NCI-H2171 (cell line): ENCODE data around the gene MYL10.
"Not testable (repeated sequence)": the region's sequence is repeated elsewhere in the genome, so short reads cannot be mapped to it uniquely, and the experiment has no call there.

ENCODE experiments used
- DNase-seq: peaks from one replicate; lab custom pipeline; 2025; lab: John Stamatoyannopoulos, UW

The MYL10 gene

GRCh38 chr7:101618916-101619315 lies 10.2 kb downstream of the MYL10 start:
- no peak for DNase-seq

- DNase-seq = no peak
These were observed 10.8 kb downstream of the MYL10 start for GRCh38 chr7:101618207-101618839.

- no peak for DNase-seq
These were observed 11.5 kb downstream of the MYL10 start for GRCh38 chr7:101617451-101618206.

DNA sequence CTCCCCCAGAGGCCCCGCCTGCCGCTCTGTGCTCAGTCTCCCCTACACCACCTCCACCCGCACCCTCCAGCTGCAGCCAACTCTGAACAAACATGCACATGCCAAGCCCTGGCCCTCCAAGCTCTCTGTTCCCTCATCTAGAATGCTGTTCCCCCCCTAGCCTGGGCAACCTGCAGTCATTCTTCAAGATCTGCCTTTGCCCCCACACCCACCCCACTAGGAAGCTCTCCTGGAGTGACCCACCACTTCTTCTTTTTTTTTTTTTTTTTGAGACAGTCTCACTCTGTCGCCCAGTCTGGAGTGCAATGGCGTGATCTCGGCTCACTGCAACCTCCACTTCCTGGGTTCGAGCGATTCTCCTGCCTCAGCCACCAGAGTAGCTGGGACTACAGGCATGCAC lies 13.7 kb downstream of the MYL10 start:
- DNase-seq = no peak

DNA sequence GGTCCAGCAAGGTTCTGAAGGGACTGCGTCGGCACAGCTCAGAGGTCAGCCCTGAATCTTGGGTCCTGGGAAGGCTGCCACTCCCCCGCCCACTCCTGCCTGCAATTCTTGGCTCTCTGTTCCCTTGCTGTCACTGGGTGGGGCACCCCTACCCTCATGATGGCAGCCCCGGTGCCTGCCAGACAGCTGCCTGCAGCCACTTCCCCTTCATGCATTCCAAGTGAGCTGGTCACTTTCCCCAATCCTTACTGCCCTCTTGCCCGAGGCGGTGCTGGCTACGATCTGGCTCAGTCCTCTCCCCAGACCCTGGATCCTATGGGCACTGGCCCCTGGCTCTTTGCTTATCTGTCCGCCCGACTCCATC lies 14.2 kb downstream of the MYL10 start:
- DNase-seq = no peak

DNA sequence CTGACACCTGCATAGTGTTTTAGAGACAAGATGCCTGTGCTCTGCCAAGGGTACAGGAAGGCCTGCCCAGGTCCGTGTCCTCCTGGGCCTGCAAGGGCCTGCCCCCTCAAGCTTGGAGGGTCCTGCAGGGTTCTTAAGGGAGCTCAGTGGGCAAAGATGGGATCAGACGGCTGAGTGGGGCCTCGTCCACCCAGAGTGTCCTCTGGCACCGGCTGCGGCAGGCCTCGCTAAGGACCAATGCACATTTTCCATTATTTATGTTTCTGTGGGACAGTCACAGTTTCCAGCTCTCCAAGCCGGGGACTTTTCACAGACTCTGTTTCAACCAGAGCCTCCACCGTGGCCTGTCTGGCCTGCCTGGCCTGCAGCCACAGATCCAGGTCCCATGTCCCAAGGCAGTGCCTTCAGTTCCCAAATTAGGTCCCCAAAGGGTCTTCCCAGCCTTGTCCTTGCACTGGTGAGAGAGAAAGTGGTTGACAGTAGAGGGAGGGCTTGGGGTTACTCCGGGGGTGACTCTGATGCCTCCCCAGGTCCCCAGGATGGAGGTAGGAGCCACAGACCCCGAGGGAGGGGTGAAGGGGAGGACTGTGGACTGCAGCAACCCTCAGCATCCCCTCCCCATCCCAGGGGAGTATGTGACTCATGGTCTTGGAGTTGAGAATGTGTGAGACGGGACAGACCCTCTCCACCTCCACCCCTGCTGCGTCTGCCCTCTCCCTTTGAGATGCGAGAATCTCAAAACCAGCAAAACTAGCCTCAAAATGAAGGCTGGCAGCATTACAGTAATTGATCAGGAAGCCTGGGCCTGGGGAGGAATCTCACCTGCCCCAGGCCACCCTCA lies 14.8 kb downstream of the MYL10 start:
- DNase-seq = no peak

- DNase-seq = no peak
These were observed 16.1 kb downstream of the MYL10 start for GRCh38 chr7:101612885-101613515.

DNA sequence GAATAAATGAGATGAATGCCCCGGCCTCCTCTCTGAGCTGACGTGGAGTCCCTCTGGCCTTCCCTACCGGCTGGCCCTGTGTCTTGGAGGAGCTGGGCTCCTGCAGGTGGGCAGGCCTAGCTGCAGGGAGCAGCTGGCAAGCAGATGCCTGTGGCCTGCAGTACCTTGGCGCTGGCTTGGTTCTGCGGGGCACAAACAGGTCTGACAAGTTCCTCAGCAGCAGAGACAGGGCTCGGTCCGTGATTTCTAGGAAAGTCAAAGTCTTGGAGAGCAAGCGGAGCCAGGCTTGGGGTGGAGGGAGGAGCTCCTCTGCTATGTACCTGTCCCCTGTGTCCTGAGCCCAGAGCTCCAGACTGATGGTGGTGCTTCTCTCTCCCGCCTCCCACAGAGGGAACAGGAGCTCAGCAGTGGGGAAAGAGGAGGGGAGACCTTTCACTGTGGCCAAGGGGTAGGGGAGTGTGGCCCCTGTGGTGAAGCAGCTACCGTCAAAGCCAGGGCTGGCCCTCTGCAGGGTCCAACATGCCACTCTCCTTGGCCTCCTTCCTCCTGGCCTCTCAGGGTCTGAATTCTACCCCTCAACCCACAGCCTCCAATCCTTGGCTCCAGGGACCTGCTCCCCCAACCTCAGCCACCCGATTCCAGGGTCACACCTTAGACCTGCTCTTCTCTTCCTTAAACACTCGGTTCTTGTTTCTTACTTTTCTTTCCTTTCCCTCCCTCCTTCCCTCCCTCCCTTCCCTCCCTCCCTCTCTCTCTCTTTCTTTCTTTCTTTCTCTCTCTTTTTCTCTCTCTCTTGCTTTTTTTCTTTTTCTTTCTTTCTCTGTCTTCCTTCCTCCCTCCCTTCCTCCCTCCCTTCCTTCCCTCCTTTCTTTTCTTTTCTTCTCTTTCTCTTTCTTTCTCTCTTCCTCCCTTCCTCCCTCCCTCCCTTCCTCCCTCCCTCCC lies 20.1 kb downstream of the MYL10 start:
- DNase-seq = no peak

DNA sequence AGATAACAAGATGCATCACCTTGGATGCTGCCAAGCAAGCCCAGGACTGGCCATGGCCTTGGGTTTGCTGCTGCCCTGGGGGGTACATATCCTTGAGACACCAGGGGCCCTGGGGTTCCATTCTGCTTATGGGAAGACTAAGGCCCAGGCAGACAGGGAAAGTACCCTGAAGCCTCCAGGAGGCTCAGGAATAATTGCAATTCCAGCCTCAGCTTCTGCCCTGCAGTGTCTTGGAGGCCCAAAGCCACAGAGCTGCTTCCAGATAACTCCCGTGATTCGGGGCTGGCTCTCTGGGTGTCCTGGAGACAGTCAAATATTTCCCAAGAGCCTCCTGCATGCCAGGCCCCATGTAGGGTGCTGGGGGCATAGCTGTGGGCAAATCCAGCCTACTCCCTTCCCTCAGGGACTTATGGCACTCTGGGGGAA lies 22.6 kb downstream of the MYL10 start:
- DNase-seq = no peak

DNA sequence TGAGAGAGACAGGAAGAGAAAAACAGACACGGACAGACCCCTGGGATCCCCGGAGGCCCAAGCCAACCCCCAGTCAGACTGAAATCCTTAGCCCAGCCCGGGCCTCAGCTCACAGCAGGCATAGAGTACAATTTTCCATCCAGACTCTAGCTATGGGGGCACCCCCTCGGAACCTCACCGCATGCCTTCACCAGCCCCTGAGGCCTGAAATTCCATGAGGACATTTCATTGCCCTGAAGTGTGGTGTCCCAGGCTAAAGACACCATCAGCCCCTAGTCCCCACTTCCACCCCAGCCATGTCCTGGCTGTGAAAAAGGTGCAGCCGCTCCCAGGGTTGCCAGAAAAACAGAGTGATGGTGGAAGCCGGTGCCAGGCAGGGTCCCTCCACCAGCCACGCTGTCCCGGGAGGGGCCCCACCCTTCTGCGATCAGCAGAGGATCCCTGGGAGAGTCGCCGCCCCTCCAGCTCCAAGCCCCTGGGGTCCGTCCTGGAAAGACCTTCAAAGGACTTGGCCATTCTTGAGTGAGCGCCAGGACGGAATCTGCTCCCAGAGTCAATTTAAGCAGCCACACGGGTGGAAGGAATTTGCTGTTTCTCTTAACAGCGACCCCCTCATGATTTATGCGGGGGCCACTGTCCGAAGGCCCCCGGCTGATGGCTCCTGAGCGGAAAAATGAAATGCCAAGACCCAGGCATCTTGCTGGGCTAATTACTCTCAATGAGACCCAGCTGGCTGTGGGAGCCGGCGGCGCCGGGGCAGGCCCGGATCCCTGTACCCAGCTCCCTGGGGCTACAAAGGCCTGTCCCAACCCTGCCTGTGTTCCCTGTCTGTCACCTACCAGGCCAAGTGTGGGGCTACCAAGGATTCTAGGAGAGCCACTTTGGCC lies 23.2 kb downstream of the MYL10 start:
- DNase-seq = no peak

- not testable (repeated sequence) for DNase-seq
These were observed 24.2 kb downstream of the MYL10 start for GRCh38 chr7:101604934-101605332.

DNA sequence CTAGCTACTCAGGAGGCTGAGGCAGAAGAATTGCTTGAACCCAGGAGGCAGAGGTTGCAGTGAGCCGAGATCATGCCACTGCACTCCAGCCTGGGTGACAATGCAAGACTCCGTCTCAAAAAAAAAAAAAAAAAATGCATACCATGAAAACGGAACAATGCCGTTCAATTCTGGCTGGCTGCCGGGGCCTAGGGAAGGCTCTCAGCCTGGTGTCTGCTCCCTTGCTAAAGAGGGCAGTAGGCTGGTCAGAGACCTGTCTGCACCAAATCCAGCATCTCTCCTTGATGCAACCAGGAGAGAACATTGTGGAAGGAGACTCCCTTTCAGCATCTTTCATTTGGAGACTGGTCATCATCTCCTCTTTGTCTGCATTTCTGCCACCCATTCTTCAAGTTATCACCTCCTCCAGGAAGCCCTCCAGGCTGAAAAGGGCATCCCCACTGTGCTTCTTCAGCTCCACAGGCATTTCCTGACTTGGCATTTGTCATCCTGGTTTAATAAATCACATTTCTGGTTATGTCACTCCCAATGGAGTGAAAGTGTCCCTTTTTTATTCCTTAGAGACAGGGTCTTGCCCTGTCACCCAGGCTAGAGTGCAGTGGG lies 24.7 kb downstream of the MYL10 start:
- DNase-seq = no peak

DNA sequence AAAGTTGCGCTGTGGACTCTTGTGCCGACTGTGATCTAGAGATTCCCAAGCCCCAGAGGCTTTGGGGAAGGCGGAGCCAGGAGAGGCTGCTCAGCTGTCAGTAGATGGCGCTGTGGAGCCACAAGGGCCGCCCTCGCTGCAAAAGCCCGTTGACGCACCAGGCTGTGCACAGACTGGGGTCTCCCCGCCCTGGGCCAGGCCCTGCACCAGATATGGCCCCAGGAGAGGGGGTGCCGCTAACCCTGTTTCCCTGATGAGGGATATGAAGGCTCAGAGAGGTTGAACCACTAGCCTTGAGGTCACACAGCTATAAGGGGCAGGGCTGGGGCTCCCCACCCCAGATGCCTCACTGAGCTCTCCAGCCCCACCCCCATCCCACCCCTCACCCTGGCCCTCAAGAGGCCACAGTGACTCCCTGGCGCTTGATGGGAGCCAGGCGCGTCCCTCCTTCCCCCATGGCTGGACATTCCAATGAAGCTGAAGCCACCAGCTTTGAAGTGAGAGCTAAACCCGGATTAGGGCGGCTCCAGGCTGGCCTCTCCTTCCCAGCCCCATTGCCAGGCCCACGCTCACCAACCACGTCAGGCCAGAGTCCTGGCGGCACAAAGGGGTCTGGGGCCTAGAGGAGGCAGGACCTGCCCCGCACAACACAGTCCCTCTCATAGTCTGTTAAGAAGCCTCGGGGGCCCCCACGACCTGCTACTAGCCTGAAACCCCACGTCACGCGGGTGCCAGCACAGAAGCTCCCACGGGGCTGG lies 26.4 kb downstream of the MYL10 start:
- DNase-seq = peak; percentile 70

- DNase-seq = no peak
These were observed 27.0 kb downstream of the MYL10 start for GRCh38 chr7:101602082-101602481.

- no peak for DNase-seq
These were observed 29.3 kb downstream of the MYL10 start for GRCh38 chr7:101599787-101600186.

- DNase-seq = no peak
These were observed 29.9 kb downstream of the MYL10 start for GRCh38 chr7:101598986-101599771.

GRCh38 chr7:101598422-101598985 lies 30.6 kb downstream of the MYL10 start:
- DNase-seq = no peak

GRCh38 chr7:101597941-101598340 lies 31.2 kb downstream of the MYL10 start:
- DNase-seq = no peak
